GM12878 (cell line): Measurements from ENCODE around the gene IGFLR1. TPM values are rescaled to one million over a fixed set of nuclear protein-coding genes. Genes with fewer than 3 reads are reported as not detected.

Experiments used
- ATAC-seq: fragments of 200-7000 bp; cut with Tn5 transposase; 3 replicates; pipeline ENCODE4 v1.9.1; 2020; ENCODE audit warnings: mild to moderate bottlenecking, moderate library complexity
- BruUV-seq: library from RNA; stranded (reverse); fragments of 400-500 nt; replicated peaks from 2 replicates; lab custom pipeline; 2021; lab: Mats Ljungman, UMichigan
- CTCF ChIA-PET: fragments of 300-600 bp; sonication (Branson Sonifier 250); formaldehyde crosslinking; extraction: SDS; loops from one replicate; lab custom pipeline; 2021; ENCODE audit warnings: inconsistent platforms; lab: Yijun Ruan, JAX
- POLR2A ChIA-PET: fragments of 350-600 bp; formaldehyde crosslinking; extraction: SDS; loops from one replicate; lab custom pipeline; 2021; ENCODE audit warnings: inconsistent platforms; lab: Charles Lee
- RAD21 ChIA-PET: fragments of 300-600 bp; sonication (Branson Sonifier 250); formaldehyde crosslinking; loops from one replicate; lab custom pipeline; 2023; ENCODE audit warnings: antibody characterized with exemption; ENCODE audit not compliant: unreplicated experiment; lab: Charles Lee
- SMC1A ChIA-PET: fragments of 300-600 bp; sonication (Branson Sonifier 250); formaldehyde crosslinking; loops from one replicate; lab custom pipeline; 2023; ENCODE audit not compliant: unreplicated experiment, uncharacterized antibody; lab: Charles Lee
- DNase-seq: peaks from one replicate; pipeline ENCODE4 v3.0.0-alpha.2; 2011; ENCODE audit warnings: low read depth, low spot score
- FAIRE-seq: peaks from 3 replicates; lab custom pipeline; 2011; peaks lifted over from hg19 to GRCh38; lab: Jason Lieb, UNC
- H2AFZ ChIP-seq: 2 replicates; pipeline ENCODE4 v1.6.0; 2011; ENCODE audit warnings: low read depth, low read length, control low read depth; ENCODE audit not compliant: control insufficient read depth
- H3K27ac ChIP-seq: 2 replicates; pipeline ENCODE4 v1.5.1; 2011; ENCODE audit warnings: control low read depth; ENCODE audit not compliant: control insufficient read depth, insufficient read depth
- H3K27me3 ChIP-seq, 2 experiments: replicated peaks in 1 of 2; 2 replicates each; pipeline versions ENCODE4 v1.6.0 to v1.6.1; 2011; ENCODE audit warnings: low read length in 1 of 2; ENCODE audit not compliant: control insufficient read depth in 2 of 2, insufficient read depth in 2 of 2
- H3K36me3 ChIP-seq, 2 experiments: 2 replicates each; pipeline ENCODE4 v1.5.1; 2011; ENCODE audit warnings: low read length in 1 of 2; ENCODE audit not compliant: control insufficient read depth in 2 of 2, insufficient read depth in 2 of 2
- H3K4me1 ChIP-seq: 2 replicates; pipeline ENCODE4 v1.6.1; 2011; ENCODE audit warnings: mild to moderate bottlenecking, low read length, moderate library complexity, mixed read lengths; ENCODE audit not compliant: control insufficient read depth, insufficient read depth
- H3K4me2 ChIP-seq: 2 replicates; pipeline ENCODE4 v1.6.0; 2011; ENCODE audit warnings: control low read depth; ENCODE audit not compliant: control insufficient read depth, insufficient read depth
- H3K4me3 ChIP-seq: fragments of 200-600 bp; sonication (generic); 2 replicates; pipeline ENCODE4 v1.5.1; 2016
- H3K79me2 ChIP-seq: 2 replicates; pipeline ENCODE4 v1.6.0; 2011; ENCODE audit warnings: low read length; ENCODE audit not compliant: control insufficient read depth, insufficient read depth
- H3K9ac ChIP-seq: 2 replicates; pipeline ENCODE4 v1.8.0; 2011; ENCODE audit warnings: low read length, control low read depth, mixed read lengths; ENCODE audit not compliant: control insufficient read depth, insufficient read depth
- H3K9me3 ChIP-seq: replicated peaks from 3 replicates; pipeline ENCODE4 v1.5.1; 2011; ENCODE audit warnings: mild to moderate bottlenecking, low read length; ENCODE audit not compliant: control insufficient read depth, insufficient read depth
- H4K20me1 ChIP-seq: 2 replicates; pipeline ENCODE4 v1.6.0; 2011; ENCODE audit not compliant: control insufficient read depth, insufficient read depth
- ASH2L ChIP-seq: fragments of 300-600, 200-600 bp; sonication (generic); IDR thresholded peaks from 2 replicates; pipeline ENCODE4 v1.6.1; 2017; ENCODE audit warnings: low read depth, mild to moderate bottlenecking, borderline replicate concordance
- CHD1 ChIP-seq: IDR thresholded peaks from 2 replicates; pipeline ENCODE4 v1.6.1; 2012; ENCODE audit warnings: low read depth, low read length, improper control_type of control experiment
- ESRRA ChIP-seq: IDR thresholded peaks from 2 replicates; pipeline ENCODE4 v1.6.1; 2012; ENCODE audit warnings: mild to moderate bottlenecking, low read length, improper control_type of control experiment
- FOXM1 ChIP-seq: IDR thresholded peaks from 2 replicates; pipeline ENCODE4 v1.6.1; 2012; ENCODE audit warnings: low read depth, mild to moderate bottlenecking, inconsistent platforms, low read length, moderate library complexity
- GABPA ChIP-seq: IDR thresholded peaks from 2 replicates; pipeline ENCODE4 v1.6.1; 2014; ENCODE audit warnings: antibody characterized with exemption, low read depth, mild to moderate bottlenecking, inconsistent platforms
- IKZF1 ChIP-seq: fragments of 450-650 bp; conservative IDR thresholded peaks from 2 replicates; pipeline ENCODE4 v1.6.1; 2017; ENCODE audit warnings: antibody characterized with exemption, mild to moderate bottlenecking
- IRF4 ChIP-seq: IDR thresholded peaks from 2 replicates; pipeline ENCODE4 v1.6.1; 2011; ENCODE audit warnings: low read depth, low read length
- WGBS: methylation state at CpG from one replicate; pipeline ENCODE4 v1.1.6; 2016; ENCODE audit warnings: low lambda C conversion rate; ENCODE audit not compliant: insufficient replicate concordance, insufficient coverage; ENCODE audit errors: missing lambda C conversion rate; 5-methylcytosine and 5-hydroxymethylcytosine counted together
- in situ Hi-C: fragments of 300-500 bp; cut with MboI; formaldehyde crosslinking; loops from 9 replicates; pipeline ENCODE4 v1.14.3; 2018; ENCODE audit warnings: mixed read lengths
- intact Hi-C: fragments of 100-400 bp; cut with micrococcal nuclease; formaldehyde crosslinking; loops from one replicate; pipeline ENCODE4 v1.14.2; 2022; ENCODE audit not compliant: unreplicated experiment
- polyA plus RNA-seq, 11 experiments: library from polyadenylated mRNA; depleted of rRNA in 4 of 11; unstranded in 6 of 11; stranded (reverse) in 5 of 11; fragments of >200 nt; fragmentation: Nextera tagmentation in 4 of 11; fragmentation: Illumina TruSeq in 1 of 11; extraction: Ambion mirVana in 4 of 11; extraction: Trizol in 1 of 11; gene quantifications; 1 replicate in 1 of 11; 2 replicates in 10 of 11; pipeline versions ENCODE4 v1.2.1 to v1.2.3, GENCODE V29; 2011 to 2016; ENCODE audit warnings: inconsistent platforms in 2 of 11, missing spikeins in 2 of 11, low read depth in 1 of 11
- total RNA-seq, 4 experiments: library from RNA; depleted of rRNA in 3 of 4; stranded (reverse); fragments of >200 nt in 3 of 4; fragmentation: Illumina TruSeq in 1 of 4; extraction: Trizol in 1 of 4; gene quantifications; 2 replicates each; pipeline versions ENCODE4 v1.2.1 to v1.2.3, GENCODE V29; 2013 to 2021
- TF ChIP-seq, protein P1 (sequence below): fragments of 450-650 bp; IDR thresholded peaks from 2 replicates; pipeline ENCODE4 v1.6.1; 2018; ENCODE audit warnings: borderline replicate concordance, mild to moderate bottlenecking; ENCODE audit not compliant: partially characterized antibody
- TF ChIP-seq, protein P2 (sequence below), 3 experiments: IDR thresholded peaks in 2 of 3; conservative IDR thresholded peaks in 1 of 3; 2 replicates each; pipeline ENCODE4 v1.5.1; 2011; ENCODE audit warnings: low read depth in 3 of 3, low read length in 3 of 3, mild to moderate bottlenecking in 3 of 3, control low read depth in 2 of 3, moderate library complexity in 2 of 3, inconsistent platforms in 1 of 3, mixed read lengths in 1 of 3; ENCODE audit not compliant: control insufficient read depth in 2 of 3, insufficient read depth in 1 of 3; ENCODE audit errors: extremely low read depth in 1 of 3
- TF ChIP-seq, protein P3 (sequence below): fragments of 450-650 bp; IDR thresholded peaks from 2 replicates; pipeline ENCODE4 v1.6.1; 2017; ENCODE audit warnings: mild to moderate bottlenecking, low read depth, inconsistent platforms; ENCODE audit not compliant: poor library complexity, severe bottlenecking

Gene IGFLR1
- total and polyA plus RNA-seq, 10 of the 15 experiments (the other 5 are each of a cell fraction or from before 2014, with no cell fraction given), result 2.5 to 39.9 (median 24.8) TPM

DNA sequence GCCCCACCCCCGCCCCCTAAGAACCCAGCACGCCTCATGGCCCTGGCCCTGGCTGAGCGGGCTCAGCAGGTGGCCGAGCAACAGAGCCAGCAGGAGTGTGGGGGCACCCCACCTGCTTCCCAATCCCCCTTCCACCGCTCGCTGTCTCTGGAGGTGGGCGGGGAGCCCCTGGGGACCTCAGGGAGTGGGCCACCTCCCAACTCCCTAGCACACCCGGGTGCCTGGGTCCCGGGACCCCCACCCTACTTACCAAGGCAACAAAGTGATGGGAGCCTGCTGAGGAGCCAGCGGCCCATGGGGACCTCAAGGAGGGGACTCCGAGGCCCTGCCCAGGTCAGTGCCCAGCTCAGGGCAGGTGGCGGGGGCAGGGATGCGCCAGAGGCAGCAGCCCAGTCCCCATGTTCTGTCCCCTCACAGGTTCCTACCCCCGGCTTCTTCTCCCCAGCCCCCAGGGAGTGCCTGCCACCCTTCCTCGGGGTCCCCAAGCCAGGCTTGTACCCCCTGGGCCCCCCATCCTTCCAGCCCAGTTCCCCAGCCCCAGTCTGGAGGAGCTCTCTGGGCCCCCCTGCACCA is 45.1 kb upstream of the IGFLR1 start:
- H3K4me3 ChIP-seq, result no peak overlapping the region
- CTCF ChIA-PET, result interaction anchor here (3.1 kb wide), 1 partner anchor 93 kb away, joined by 12 read pairs; no protein-coding TSS in a partner anchor
- DNase-seq (no peak), ATAC-seq (no peak), FAIRE-seq (no peak)
- in situ Hi-C loops, result no loop called here
- H3K9ac ChIP-seq, result no peak overlapping the region
- no peak overlapping the region for H2AFZ ChIP-seq
- SMC1A ChIA-PET, result no interaction called here
- TF ChIP-seq IKZF1 (no peak), IRF4 (no peak), FOXM1 (no peak), ASH2L (no peak), GABPA (no peak), ESRRA (no peak), CHD1 (no peak)
- TF ChIP-seq, protein P1, sequence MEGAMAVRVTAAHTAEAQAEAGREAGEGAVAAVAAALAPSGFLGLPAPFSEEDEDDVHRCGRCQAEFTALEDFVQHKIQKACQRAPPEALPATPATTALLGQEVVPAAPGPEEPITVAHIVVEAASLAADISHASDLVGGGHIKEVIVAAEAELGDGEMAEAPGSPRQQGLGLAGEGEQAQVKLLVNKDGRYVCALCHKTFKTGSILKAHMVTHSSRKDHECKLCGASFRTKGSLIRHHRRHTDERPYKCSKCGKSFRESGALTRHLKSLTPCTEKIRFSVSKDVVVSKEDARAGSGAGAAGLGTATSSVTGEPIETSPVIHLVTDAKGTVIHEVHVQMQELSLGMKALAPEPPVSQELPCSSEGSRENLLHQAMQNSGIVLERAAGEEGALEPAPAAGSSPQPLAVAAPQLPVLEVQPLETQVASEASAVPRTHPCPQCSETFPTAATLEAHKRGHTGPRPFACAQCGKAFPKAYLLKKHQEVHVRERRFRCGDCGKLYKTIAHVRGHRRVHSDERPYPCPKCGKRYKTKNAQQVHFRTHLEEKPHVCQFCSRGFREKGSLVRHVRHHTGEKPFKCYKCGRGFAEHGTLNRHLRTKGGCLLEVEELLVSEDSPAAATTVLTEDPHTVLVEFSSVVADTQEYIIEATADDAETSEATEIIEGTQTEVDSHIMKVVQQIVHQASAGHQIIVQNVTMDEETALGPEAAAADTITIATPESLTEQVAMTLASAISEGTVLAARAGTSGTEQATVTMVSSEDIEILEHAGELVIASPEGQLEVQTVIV, result no peak
- TF ChIP-seq, protein P2, sequence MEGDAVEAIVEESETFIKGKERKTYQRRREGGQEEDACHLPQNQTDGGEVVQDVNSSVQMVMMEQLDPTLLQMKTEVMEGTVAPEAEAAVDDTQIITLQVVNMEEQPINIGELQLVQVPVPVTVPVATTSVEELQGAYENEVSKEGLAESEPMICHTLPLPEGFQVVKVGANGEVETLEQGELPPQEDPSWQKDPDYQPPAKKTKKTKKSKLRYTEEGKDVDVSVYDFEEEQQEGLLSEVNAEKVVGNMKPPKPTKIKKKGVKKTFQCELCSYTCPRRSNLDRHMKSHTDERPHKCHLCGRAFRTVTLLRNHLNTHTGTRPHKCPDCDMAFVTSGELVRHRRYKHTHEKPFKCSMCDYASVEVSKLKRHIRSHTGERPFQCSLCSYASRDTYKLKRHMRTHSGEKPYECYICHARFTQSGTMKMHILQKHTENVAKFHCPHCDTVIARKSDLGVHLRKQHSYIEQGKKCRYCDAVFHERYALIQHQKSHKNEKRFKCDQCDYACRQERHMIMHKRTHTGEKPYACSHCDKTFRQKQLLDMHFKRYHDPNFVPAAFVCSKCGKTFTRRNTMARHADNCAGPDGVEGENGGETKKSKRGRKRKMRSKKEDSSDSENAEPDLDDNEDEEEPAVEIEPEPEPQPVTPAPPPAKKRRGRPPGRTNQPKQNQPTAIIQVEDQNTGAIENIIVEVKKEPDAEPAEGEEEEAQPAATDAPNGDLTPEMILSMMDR (IDR thresholded peaks at IDR 0.05 in 2 of 3, conservative IDR thresholded peaks at IDR 0.05 in 1 of 3; ENCODE audit: control insufficient read depth in 2 of 3, extremely low read depth in 1 of 3, insufficient read depth in 1 of 3, low read depth in 3 of 3, low read length in 3 of 3), result no peak
- TF ChIP-seq, protein P3, sequence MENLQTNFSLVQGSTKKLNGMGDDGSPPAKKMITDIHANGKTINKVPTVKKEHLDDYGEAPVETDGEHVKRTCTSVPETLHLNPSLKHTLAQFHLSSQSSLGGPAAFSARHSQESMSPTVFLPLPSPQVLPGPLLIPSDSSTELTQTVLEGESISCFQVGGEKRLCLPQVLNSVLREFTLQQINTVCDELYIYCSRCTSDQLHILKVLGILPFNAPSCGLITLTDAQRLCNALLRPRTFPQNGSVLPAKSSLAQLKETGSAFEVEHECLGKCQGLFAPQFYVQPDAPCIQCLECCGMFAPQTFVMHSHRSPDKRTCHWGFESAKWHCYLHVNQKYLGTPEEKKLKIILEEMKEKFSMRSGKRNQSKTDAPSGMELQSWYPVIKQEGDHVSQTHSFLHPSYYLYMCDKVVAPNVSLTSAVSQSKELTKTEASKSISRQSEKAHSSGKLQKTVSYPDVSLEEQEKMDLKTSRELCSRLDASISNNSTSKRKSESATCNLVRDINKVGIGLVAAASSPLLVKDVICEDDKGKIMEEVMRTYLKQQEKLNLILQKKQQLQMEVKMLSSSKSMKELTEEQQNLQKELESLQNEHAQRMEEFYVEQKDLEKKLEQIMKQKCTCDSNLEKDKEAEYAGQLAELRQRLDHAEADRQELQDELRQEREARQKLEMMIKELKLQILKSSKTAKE, result no peak
- no peaks in the 10 kb centered on the region for H4K20me1 ChIP-seq
- H3K27me3 ChIP-seq, result no peaks in the 10 kb centered on the region
- no peak overlapping the region for H3K4me2 ChIP-seq
- H3K79me2 ChIP-seq, result no peaks in the 10 kb centered on the region
- POLR2A ChIA-PET, result no interaction called here
- intact Hi-C loops, result no loop called here
- no peaks in the 10 kb centered on the region for H3K4me1 ChIP-seq
- no peaks in the 10 kb centered on the region for H3K9me3 ChIP-seq
- no TSS peak for BruUV-seq
- WGBS, result 64% methylated on average over 11 of the region's 15 CpGs
- H3K36me3 ChIP-seq, result no peaks in the 10 kb centered on the region
- RAD21 ChIA-PET, result interaction anchor here (0.6 kb wide), 1 partner anchor 96 kb away, joined by 4 read pairs; no protein-coding TSS in a partner anchor
- no peak overlapping the region for H3K27ac ChIP-seq
